Measurements from ENCODE around the gene RAD1. TPM values are rescaled to one million over a fixed set of nuclear protein-coding genes. Genes with fewer than 3 reads are reported as not detected.

The RAD1 gene
- polyA plus RNA-seq, 2 of the 4 experiments (the other 2 are of a cell fraction), result 41.4 to 41.9 TPM

DNA sequence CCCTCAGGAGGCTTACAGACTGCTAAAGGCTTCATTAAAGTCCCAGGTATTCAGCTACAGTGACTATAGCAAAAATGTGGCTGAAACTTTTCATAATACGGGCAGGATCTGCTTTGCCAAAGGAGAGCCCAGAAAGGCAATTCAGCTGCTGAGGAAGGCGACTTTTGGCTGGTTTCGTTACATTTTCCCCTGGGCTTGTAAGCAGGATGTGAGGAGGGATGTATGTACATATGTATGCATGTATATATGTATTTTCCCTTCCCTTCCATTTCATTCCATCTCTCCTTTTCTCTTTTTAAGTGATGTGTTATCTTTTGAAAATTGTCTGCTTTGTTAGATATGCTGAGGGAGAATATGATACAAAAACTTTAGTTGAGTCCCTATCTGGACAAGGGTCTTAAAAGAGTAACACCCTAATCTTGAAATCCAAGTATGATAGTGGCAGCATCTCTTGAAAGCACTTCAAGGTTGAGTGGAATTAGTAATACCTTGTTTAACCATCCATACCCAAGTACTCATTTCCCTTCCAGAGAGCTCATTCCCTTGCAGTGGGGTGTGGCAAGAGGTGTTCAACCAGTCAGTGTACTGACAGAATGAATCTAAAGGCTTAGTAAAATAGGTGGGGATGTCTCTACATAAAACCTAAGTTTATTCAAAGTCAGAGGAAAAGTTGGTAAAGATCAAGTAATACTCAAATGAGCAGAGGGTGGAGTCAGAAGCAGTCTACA lies 28.7 kb downstream of the RAD1 start:
- ChIA-PET CTCF (interaction anchor here (0.6 to 1.8 kb wide), 9 partner anchors 10 to 402 kb away, joined by 3 to 9 read pairs (median 4); no protein-coding TSS in a partner anchor), POLR2A (interaction anchor here (1.5 to 1.8 kb wide), 2 partner anchors 29 to 47 kb away, joined by 4 to 6 read pairs; partner anchors contain the start of genes BRIX1, RAD1 and TTC23L)
- Histone ChIP-seq H3K4me3 (no peak overlapping the region), H3K4me2 (no peak overlapping the region), H3K4me1 (no peaks in the 10 kb centered on the region), H3K27ac (no peak overlapping the region), H3K9me3 (no peaks in the 10 kb centered on the region)
- TF ChIP-seq ZFP36 (IDR thresholded peaks at IDR 0.05; ENCODE audit: borderline replicate concordance, partially characterized antibody) (no peak), GATA3 (IDR thresholded peaks at IDR 0.05; ENCODE audit: borderline replicate concordance) (no peak), HOXA7 (CRISPR knock-in tag; IDR thresholded peaks at IDR 0.05) (no peak), FOSB (CRISPR knock-in tag; IDR thresholded peaks at IDR 0.05) (no peak), CBX8 (IDR thresholded peaks at IDR 0.05) (no peak), FOSL2 (IDR thresholded peaks at IDR 0.05) (no peak), FOSL2 (CRISPR knock-in tag; IDR thresholded peaks at IDR 0.05) (no peak)
- TF ChIP-seq, protein P1, sequence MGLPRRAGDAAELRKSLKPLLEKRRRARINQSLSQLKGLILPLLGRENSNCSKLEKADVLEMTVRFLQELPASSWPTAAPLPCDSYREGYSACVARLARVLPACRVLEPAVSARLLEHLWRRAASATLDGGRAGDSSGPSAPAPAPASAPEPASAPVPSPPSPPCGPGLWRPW (IDR thresholded peaks at IDR 0.05), result no peak
- FAIRE-seq (no peak), DNase-seq (ENCODE audit: low read depth in 1 of 2, low spot score in 1 of 2) (no peak), ATAC-seq (no peak)
- WGBS (ENCODE audit: missing lambda C conversion rate), result 56% methylated on average over 3 of the region's 3 CpGs

DNA sequence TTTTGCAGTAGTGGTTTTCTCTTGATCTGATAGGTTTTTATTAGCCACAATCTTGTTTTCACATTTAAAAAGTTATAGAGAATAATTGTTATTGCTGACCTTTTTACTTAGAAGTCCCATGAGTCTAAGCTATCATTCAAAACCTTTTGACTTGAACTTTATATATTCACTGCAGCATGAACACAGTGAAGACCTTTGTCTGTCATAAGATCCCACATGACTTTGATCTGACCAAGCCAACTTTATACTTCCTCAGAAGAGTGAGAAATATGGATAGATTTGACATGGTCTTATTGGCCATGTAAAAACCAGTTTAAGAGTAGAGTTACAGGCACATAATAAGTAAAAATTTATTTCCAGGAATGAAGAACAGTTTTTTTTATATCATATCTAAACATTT lies 34.1 kb downstream of the RAD1 start:
- H3K4me3 ChIP-seq, result no peak overlapping the region
- H3K4me2 ChIP-seq, result no peak overlapping the region
- CTCF ChIA-PET, result interaction anchor here (1.1 to 4.9 kb wide), 2 partner anchors 17 to 407 kb away, joined by 3 to 32 read pairs; no protein-coding TSS in a partner anchor
- no peak overlapping the region for H3K27ac ChIP-seq
- FAIRE-seq (no peak), DNase-seq (ENCODE audit: low read depth in 1 of 2, low spot score in 1 of 2) (no peak), ATAC-seq (no peak)
- no peaks in the 10 kb centered on the region for H3K4me1 ChIP-seq
- POLR2A ChIA-PET, result no interaction called here
- TF ChIP-seq, protein P2, sequence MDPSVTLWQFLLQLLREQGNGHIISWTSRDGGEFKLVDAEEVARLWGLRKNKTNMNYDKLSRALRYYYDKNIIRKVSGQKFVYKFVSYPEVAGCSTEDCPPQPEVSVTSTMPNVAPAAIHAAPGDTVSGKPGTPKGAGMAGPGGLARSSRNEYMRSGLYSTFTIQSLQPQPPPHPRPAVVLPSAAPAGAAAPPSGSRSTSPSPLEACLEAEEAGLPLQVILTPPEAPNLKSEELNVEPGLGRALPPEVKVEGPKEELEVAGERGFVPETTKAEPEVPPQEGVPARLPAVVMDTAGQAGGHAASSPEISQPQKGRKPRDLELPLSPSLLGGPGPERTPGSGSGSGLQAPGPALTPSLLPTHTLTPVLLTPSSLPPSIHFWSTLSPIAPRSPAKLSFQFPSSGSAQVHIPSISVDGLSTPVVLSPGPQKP (IDR thresholded peaks at IDR 0.05; ENCODE audit: low read depth, low read length), result no peak
- TF ChIP-seq NFE2L2 (conservative IDR thresholded peaks at IDR 0.05; ENCODE audit: low read length), result no peak
- no peak for TF ChIP-seq ZFP36 (IDR thresholded peaks at IDR 0.05; ENCODE audit: borderline replicate concordance, partially characterized antibody)
- TF ChIP-seq, protein P3, sequence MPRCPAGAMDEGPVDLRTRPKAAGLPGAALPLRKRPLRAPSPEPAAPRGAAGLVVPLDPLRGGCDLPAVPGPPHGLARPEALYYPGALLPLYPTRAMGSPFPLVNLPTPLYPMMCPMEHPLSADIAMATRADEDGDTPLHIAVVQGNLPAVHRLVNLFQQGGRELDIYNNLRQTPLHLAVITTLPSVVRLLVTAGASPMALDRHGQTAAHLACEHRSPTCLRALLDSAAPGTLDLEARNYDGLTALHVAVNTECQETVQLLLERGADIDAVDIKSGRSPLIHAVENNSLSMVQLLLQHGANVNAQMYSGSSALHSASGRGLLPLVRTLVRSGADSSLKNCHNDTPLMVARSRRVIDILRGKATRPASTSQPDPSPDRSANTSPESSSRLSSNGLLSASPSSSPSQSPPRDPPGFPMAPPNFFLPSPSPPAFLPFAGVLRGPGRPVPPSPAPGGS (IDR thresholded peaks at IDR 0.05), result no peak
- no peaks in the 10 kb centered on the region for H3K9me3 ChIP-seq

DNA sequence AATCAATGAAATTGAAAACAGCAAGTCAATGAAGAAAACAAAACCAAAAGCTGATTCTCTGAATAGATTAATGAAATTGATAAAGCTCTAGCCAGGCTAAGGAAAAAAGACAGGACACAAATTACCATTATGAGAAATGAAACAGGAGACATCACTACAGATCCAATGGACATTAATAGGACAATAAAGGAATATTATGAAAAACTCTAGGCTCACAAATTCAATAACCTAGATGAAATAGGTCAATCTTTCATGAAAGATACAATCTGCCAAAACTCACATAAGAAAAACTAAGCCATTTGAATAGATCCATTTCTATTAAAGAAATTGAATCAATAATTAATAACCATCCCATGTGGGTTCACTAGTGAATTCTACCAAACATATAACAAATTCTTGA lies 39.0 kb downstream of the RAD1 start:
- ChIA-PET POLR2A (no interaction called here), CTCF (no interaction called here)
- Histone ChIP-seq H3K9me3 (no peaks in the 10 kb centered on the region), H3K4me2 (no peak overlapping the region), H3K4me1 (no peaks in the 10 kb centered on the region), H3K27ac (no peak overlapping the region), H3K4me3 (no peak overlapping the region)
- FAIRE-seq, result no peak
- TF ChIP-seq HEYL (CRISPR knock-in tag; IDR thresholded peaks at IDR 0.05) (no peak), TP53 (CRISPR knock-in tag; IDR thresholded peaks at IDR 0.05) (no peak), KDM5A (IDR thresholded peaks at IDR 0.05) (no peak)
- TF ChIP-seq, protein P4, sequence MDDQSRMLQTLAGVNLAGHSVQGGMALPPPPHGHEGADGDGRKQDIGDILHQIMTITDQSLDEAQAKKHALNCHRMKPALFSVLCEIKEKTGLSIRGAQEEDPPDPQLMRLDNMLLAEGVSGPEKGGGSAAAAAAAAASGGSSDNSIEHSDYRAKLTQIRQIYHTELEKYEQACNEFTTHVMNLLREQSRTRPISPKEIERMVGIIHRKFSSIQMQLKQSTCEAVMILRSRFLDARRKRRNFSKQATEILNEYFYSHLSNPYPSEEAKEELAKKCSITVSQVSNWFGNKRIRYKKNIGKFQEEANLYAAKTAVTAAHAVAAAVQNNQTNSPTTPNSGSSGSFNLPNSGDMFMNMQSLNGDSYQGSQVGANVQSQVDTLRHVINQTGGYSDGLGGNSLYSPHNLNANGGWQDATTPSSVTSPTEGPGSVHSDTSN (IDR thresholded peaks at IDR 0.05), result no peak
- ATAC-seq, result no peak
- no peak for DNase-seq (ENCODE audit: low read depth in 1 of 2, low spot score in 1 of 2)

DNA sequence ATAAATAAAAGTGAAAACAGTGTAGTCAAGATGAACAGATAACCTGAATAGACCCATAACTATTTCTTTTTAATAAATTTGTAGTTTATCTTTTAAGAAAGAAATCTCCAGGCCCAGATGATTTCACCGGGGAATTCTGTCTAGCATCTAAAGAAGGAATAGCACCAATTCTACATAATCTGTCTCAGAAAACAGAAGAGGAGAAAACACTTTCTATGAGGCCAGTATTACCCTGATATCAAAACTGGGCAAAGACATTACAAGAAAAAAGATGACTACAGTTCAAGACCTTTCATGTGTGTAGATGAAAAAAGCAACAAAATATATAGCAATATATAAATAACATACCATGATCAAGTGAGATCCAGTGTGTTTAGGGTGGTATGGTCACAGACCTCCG lies 44.9 kb downstream of the RAD1 start:
- no peak for FAIRE-seq
- no peak overlapping the region for H3K4me2 ChIP-seq
- ATAC-seq, result no peak
- CTCF ChIA-PET, result interaction anchor here (2.2 kb wide), 1 partner anchor 385 kb away, joined by 7 read pairs; no protein-coding TSS in a partner anchor
- H3K4me1 ChIP-seq, result peaks cover 7% of the 10 kb centered on the region
- WGBS (ENCODE audit: missing lambda C conversion rate), result 68% methylated on average over 2 of the region's 2 CpGs
- H3K27ac ChIP-seq, result no peak overlapping the region
- H3K4me3 ChIP-seq, result no peak overlapping the region
- no peak for DNase-seq (ENCODE audit: low read depth in 1 of 2, low spot score in 1 of 2)
- POLR2A ChIA-PET, result no interaction called here
- H3K9me3 ChIP-seq, result no peaks in the 10 kb centered on the region
- TF ChIP-seq ZNF302 (CRISPR knock-in tag; IDR thresholded peaks at IDR 0.05) (no peak), HOXA7 (CRISPR knock-in tag; IDR thresholded peaks at IDR 0.05) (no peak), SREBF2 (IDR thresholded peaks at IDR 0.05) (no peak), RAD21 (conservative IDR thresholded peaks at IDR 0.05 in 1 of 2, IDR thresholded peaks at IDR 0.05 in 1 of 2) (no peak)
- TF ChIP-seq, protein P5, sequence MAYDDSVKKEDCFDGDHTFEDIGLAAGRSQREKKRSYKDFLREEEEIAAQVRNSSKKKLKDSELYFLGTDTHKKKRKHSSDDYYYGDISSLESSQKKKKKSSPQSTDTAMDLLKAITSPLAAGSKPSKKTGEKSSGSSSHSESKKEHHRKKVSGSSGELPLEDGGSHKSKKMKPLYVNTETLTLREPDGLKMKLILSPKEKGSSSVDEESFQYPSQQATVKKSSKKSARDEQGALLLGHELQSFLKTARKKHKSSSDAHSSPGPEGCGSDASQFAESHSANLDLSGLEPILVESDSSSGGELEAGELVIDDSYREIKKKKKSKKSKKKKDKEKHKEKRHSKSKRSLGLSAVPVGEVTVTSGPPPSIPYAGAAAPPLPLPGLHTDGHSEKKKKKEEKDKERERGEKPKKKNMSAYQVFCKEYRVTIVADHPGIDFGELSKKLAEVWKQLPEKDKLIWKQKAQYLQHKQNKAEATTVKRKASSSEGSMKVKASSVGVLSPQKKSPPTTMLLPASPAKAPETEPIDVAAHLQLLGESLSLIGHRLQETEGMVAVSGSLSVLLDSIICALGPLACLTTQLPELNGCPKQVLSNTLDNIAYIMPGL (CRISPR knock-in tag; IDR thresholded peaks at IDR 0.05; ENCODE audit: borderline replicate concordance), result no peak
- TF ChIP-seq, protein P3 (IDR thresholded peaks at IDR 0.05), result no peak
- TF ChIP-seq, protein P6, sequence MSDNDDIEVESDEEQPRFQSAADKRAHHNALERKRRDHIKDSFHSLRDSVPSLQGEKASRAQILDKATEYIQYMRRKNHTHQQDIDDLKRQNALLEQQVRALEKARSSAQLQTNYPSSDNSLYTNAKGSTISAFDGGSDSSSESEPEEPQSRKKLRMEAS (IDR thresholded peaks at IDR 0.05), result no peak
- TF ChIP-seq, protein P1 (IDR thresholded peaks at IDR 0.05), result no peak
- TF ChIP-seq, protein P7, sequence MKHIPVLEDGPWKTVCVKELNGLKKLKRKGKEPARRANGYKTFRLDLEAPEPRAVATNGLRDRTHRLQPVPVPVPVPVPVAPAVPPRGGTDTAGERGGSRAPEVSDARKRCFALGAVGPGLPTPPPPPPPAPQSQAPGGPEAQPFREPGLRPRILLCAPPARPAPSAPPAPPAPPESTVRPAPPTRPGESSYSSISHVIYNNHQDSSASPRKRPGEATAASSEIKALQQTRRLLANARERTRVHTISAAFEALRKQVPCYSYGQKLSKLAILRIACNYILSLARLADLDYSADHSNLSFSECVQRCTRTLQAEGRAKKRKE (CRISPR knock-in tag; IDR thresholded peaks at IDR 0.05; ENCODE audit: low read depth), result no peak

Data from A549 (cell line).